SIG-M5 treated with dmso at 0.1 percent for 504 hours (cell line): Measurements from ENCODE around the gene TMBIM6.
"Not testable (repeated sequence)": the region's sequence is repeated elsewhere in the genome, so short reads cannot be mapped to it uniquely, and the experiment has no call there.

Experiments used
- DNase-seq: peaks from one replicate; lab custom pipeline; 2025; ENCODE audit not compliant: unreplicated experiment; lab: John Stamatoyannopoulos, UW

TMBIM6 gene

DNA sequence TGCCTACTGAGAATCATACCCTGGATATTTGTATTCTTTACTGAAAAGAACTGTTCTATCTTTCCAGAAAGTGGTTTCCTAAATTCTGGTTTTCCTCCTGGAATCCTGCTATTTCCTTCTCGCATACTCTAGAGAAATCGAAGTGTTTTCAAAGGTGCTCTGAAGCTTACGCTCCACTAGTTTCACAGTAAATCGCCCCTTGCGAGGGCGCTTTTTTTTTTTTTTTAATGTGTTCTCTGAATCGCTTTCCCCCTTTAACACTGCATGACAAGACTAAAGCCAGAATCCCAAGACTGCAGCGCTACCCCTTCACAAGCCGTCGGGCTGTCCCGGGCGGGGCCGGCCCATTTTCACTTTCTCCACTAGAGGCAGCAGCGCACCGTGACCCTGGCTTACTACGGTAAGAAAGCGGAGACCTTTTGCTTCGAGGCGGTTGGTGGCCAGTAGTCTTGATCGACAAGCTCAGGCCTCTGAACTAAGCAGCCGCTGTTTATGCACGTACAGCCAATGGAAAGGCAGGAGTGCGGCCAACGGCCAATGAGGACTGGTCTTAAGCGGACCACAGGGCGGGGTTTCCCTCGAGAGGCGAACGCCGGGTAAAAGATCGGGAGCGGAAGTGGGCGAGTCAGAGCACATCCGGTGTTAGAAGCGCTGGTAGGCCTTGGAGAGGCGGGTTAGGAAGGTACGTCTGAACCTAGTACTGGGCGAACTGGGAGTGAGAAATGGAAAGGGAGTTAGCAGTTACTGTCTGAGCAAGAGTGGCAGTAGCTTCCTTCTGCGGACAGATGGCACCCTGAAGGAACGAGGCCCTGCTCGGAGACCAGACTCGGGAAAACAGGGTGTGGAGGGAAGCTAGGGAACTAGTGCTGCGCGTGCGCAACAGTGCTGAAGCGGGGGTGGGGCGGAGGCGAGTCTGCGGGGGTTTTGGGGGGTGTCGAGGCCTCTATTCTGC is at the start of gene TMBIM6:
TMBIM6 (plus strand) TSS at position 628 of the 952 bp plus-strand sequence. CDS start 10,937 bp downstream, outside the sequence.
- DNase-seq = peak; percentile 100

GRCh38 chr12:49692851-49693250 is 48.5 kb upstream of the TMBIM6 start:
- no peak for DNase-seq

DNA sequence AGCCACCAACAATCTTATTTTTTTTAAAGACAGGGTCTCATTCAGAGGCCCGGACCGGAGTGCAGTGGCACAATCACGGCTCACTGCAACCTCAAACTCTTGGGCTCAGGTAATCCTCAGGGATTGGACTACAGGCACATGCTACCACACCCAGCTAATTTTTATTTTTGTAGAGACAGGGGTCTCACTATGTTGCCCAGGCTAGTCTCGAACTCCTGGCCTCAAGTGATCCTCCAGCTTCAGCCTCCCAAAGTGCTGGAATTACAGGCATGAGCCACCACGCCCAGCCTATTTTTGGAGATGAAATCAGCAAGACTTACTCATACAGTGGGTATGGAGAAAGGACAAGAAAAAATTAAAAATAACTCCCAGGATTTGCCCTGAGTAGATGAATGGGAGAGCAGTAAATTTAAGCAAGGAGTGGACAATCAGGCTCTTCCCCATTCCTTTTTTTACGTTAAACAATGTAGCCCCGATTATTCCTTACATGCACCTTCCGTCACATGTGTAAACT is 47.4 kb upstream of the TMBIM6 start:
- no peak for DNase-seq

DNA sequence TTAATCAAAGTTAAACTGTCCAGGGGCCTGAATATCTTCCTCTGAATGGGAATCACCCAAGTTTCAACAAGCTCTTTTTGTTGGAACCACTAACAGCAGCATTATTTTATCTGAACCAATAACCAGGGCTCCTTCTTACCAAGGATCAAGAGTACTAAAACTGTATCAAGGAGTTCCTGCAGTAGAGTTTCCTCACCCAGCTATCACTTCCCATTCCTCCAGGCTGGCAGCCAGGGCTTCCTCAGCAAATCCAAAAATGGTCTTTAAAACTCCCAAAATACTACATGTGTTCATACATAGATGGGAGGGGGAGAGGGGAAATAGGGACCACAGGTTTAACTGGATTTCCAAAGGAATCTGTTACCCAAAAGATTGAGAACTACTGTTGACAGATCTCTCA is 44.6 kb upstream of the TMBIM6 start:
- no peak for DNase-seq

- no peak for DNase-seq
Observed at GRCh38 chr12:49697808-49698207, 43.5 kb upstream of the TMBIM6 start.

- peak; percentile 85 for DNase-seq
Observed at GRCh38 chr12:49698619-49699545, 42.5 kb upstream of the TMBIM6 start.

DNA sequence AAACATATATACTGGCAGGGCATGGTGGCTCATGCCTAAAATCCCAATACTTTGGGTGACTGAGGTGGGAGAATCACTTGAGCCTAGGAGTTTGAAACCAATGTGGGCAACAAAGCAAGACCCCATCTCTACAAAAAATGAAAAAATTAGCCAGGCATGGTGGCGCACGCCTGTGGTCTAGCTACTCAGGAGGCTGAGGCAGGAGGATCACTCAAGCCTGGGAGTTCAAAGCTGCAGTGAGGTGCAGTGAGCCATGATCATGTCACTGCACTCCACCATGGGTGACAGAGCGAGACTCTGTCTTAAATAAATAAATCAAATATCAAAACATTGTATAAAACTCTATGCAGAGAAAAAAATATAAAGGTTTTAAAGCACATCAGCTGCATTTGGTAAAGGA is 39.3 kb upstream of the TMBIM6 start:
- DNase-seq = no peak

DNA sequence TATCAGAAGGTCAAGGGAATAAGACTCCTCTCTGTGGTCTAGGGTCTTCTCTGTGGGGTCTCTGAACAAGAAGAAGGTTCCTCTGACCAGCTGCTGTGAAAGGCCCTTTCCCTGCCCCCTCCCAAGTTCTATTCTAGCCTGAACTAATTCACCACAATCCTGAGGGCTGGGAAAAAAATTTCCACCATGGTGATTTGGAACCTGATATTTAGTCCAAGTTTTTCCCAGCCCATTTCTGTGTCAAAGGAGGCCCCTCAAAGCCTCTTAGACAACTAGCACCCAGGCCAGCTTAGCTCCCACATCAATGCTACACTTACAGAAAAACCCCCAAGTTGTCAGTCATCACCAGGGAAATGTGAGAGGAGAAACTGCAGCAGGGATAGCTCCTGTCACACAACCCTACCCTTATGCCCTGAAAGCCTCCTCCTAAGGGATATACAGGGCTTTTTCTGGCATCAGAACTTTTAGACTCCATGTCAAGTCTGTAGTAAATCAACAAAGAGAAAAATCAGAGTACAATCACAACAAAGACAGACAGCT is 38.6 kb upstream of the TMBIM6 start:
- no peak for DNase-seq

DNA sequence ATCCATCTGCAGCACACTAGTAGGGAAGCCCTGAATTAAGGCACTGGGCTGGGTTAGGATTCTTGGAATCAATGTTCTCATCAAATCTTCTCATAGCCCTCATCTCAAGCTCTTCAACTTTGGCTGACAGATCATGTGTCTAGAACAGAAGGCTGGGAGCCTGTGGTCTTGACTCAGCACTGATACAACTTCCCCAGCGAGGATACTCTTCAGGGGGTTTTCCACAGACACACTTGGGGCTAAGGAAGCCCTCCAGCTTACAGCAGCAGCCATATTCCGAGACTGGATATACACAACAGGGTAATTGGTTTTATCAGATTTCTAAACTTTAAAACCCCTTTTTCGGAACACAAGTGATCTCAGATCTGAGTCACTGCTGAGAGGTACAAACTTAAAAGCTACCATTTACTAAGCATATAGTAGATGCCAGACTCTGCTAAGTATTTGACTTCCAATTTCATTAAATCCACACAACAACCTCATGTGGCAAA is 37.7 kb upstream of the TMBIM6 start:
- DNase-seq = no peak

GRCh38 chr12:49705479-49706134 is 35.8 kb upstream of the TMBIM6 start:
- DNase-seq = peak; percentile 32

- no peak for DNase-seq
Observed at GRCh38 chr12:49706351-49707127, 34.8 kb upstream of the TMBIM6 start.

GRCh38 chr12:49707128-49707811 is 34.1 kb upstream of the TMBIM6 start, which contains the start of gene FMNL3:
Gene FMNL3 (minus strand): TSS chr12:49707405. CDS start chr12:49707180, 225 bp downstream.
- DNase-seq = peak; percentile 94

DNA sequence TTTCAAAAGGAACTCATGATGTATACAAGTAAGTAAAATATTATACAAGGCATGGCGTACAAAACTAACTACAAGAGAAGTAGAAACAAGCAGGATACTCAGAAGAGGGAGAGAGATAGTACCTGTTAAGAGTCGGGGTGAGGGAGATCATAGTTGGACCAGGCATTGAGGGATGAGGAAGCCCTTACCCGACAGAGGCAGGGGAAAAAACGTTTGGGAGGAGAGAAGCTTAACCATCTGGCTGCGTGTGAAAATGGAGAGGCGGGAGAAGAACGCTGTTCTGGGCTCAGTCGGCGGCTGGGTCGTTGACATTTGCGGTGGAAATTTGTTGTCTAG is 33.6 kb upstream of the TMBIM6 start:
- DNase-seq = no peak

DNA sequence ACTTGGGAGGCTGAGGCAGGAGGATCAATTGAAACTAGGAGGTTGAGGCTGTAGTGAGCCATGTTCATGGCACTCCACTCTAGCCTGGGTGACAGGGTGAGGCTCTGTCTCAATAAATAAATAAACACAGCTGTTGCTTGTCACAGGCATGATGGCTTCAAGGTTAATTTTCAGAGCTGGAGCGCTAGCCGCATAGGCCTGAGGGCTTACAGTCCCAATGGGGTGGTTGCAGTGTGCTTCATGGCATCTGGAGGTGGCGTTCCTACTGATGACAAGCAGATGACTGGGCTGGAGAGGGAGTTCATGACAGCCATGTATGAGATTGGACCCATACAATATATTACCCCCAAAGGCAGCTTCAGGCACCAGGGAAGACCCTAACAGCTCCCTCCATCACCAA is 32.5 kb upstream of the TMBIM6 start:
- no peak for DNase-seq

GRCh38 chr12:49713952-49714351 is 27.4 kb upstream of the TMBIM6 start:
- DNase-seq = not testable (repeated sequence)

- peak; percentile 50 for DNase-seq
Observed at GRCh38 chr12:49716553-49716952, 24.8 kb upstream of the TMBIM6 start.

DNA sequence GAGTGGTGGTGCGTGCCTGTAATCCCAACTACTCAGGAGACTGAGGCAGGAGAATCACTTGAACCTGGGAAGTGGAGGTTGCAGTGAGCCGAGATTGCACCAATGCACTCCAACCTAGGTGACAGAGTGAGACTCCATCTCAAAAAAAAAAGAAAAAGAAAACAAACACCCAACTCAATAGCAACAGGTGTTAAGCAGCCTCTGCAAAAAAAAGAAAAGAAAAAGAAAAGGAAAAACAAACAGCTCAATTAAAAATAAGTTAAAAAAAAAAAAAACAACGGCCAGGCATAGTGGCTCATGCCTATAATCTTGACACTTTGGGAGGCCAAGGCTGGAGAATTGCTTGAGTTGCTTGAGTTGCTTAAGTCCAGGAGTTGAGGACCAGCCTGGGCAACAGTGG is 23.6 kb upstream of the TMBIM6 start:
- DNase-seq = not testable (repeated sequence)

GRCh38 chr12:49720214-49720613 is 21.1 kb upstream of the TMBIM6 start:
- DNase-seq = no peak

GRCh38 chr12:49721355-49721754 is 20.0 kb upstream of the TMBIM6 start:
- DNase-seq = not testable (repeated sequence)
